HepG2 (cell line): Measurements from ENCODE around the gene DCTN3. TPM values are rescaled to one million over a fixed set of nuclear protein-coding genes. Genes with fewer than 3 reads are reported as not detected.

ENCODE experiments used
- THRA ChIP-seq: sonication (generic); formaldehyde crosslinking; IDR thresholded peaks from 2 replicates; pipeline ENCODE4 v1.4.0; 2020; ENCODE audit warnings: missing genetic modification reagents, borderline replicate concordance
- ZKSCAN5 ChIP-seq: sonication (generic); formaldehyde crosslinking; IDR thresholded peaks from 2 replicates; pipeline ENCODE4 v1.5.1; 2020; ENCODE audit warnings: mild to moderate bottlenecking, missing genetic modification reagents
- ZNF318 ChIP-seq: sonication (generic); formaldehyde crosslinking; IDR thresholded peaks from 2 replicates; pipeline ENCODE4 v1.4.0; 2020; ENCODE audit warnings: mild to moderate bottlenecking, missing genetic modification reagents
- polyA plus RNA-seq, 8 experiments: library from polyadenylated mRNA; depleted of rRNA in 3 of 8; stranded (reverse) in 7 of 8; unstranded in 1 of 8; fragments of >200 nt; fragmentation: Illumina TruSeq in 4 of 8; extraction: Trizol in 4 of 8; gene quantifications; 2 replicates each; pipeline versions ENCODE4 v1.2.1 to v1.2.3, GENCODE V29; 2011 to 2016; ENCODE audit warnings: low read depth in 4 of 8, missing spikeins in 1 of 8, mixed read lengths in 1 of 8; ENCODE audit not compliant: insufficient read depth in 1 of 8
- total RNA-seq, 5 experiments: library from RNA; depleted of rRNA; stranded (reverse); fragments of >200 nt; fragmentation: Illumina TruSeq; extraction: Trizol; gene quantifications; 2 replicates each; pipeline ENCODE4 v1.2.3, GENCODE V29; 2016; ENCODE audit warnings: low read depth in 1 of 5

Gene DCTN3
- total and polyA plus RNA-seq, 2 of the 13 experiments (the other 11 are each of a cell fraction or from before 2014, with no cell fraction given): 27.4 to 34.5 TPM

- no peak for TF ChIP-seq ZNF318 (CRISPR knock-in tag)
- no peak for TF ChIP-seq ZKSCAN5 (CRISPR knock-in tag)
- TF ChIP-seq THRA: no peak
Measured at GRCh38 chr9:34585946-34586669, 34.2 kb downstream of the DCTN3 start (continued).
